NCI-H774 (cell line): ENCODE data around the gene DGLUCY.
A peak's percentile ranks its signal among the peaks of the same experiment; 100 is the strongest.
"Not testable (repeated sequence)": the region's sequence is repeated elsewhere in the genome, so short reads cannot be mapped to it uniquely, and the experiment has no call there.

Experiments used
- DNase-seq: peaks from one replicate; lab custom pipeline; 2025; lab: John Stamatoyannopoulos, UW

DGLUCY gene

DNA sequence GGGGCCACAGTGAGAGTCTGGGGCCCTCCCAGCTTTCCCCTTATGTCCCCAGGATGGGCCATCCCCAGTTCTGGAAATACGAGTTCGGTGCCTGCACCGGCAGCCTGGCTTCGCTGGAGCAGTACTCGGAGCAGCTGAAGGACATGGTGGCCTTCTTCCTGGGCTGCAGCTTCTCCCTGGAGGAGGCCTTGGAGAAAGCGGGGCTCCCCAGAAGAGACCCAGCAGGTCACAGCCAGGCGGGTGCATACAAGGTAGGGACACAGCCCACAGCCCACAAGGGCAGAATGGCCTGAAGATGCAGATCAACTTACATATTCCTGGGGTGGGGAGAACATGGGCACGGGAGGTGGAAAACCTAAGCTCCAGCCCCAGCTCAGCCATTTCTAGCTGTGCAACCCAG lies 56.1 kb downstream of the DGLUCY start:
- no peak for DNase-seq

DNA sequence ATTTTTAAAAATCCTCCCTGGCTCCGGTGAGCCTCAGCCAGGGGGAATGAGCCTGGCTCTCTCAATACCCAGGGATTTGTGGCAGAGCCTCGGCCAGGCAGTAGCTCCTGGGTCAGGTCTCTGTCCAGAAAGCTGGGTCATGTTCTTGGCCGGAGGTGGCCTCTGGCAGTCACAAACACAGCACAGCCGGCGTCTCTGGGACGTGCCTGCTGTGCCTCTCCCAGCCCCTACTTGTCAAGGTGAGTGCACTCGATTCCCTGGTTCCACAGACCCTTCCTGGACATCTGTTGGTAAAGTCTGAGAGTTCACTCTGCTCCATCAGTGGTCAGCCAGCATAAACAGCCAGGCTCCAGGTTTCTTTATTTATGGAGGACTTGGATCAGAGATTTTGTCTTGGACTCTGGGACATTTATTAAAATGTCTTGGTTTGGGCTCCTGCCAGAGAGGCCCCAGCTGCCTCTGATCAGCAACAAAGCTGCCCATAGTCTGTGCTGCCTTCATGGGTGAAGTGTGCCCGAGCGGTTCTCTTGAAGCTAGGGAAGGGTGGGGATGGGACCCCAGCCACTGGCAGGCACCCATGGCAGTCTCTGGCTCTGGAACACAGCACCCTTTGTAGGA lies 56.7 kb downstream of the DGLUCY start:
- DNase-seq, result no peak

DNA sequence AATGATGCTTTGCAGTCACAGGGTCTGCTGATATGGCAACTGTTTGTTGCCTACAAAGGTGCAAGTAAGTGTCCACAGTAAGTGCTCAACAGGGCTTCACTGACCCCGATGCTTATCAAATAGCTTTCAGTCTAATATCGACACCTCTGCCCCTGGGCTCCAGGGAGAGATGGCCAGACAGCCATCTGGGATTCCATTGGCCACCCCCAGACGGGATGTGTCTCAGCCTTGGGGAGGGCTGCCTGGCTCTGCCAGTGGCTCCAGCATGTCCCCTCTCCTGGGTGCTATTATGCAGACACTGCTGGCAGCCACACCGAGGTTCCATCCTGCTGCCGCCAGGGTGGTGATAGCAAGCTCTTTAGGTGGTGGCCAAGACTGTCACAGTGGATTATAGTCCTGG lies 57.4 kb downstream of the DGLUCY start:
- DNase-seq, result no peak

DNA sequence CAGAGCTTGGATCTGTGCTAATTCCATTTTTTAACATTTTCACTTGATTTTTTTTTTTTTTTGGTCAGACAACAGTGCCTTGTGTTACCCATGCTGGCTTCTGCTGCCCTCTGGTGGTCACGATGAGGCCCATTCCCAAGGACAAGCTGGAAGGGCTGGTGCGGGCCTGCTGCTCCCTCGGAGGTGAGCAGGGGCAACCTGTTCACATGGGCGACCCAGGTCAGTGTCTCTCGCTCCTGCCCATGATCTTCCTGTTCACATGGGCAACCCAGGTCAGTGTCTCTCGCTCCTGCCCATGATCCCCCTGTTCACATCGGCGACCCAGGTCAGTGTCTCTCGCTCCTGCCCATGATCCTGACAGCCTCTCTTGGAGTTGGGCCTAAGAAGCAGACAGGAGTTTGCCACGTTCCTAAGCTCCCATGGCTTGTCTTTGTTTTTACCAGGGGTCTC lies 59.4 kb downstream of the DGLUCY start:
- peak; percentile 64 for DNase-seq

DNA sequence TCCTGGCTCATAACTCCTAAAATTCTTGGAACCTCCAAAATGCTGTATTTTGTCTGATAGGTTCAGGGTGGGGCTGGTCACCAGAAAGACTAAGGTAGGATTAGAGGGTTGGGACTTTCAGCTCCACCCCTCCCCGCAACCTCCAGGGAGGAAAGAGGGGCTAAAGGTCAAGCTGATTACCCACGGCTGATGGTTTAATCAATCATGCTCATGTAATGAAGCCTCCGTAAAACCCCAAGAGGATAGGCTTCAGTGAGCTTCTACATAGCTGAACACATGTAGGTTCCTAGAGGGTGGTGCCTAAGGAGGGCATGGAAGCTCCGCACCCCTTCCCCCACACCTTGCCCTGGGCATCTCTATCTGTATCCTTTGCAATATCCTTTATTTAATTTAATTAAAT lies 60.0 kb downstream of the DGLUCY start:
- no peak for DNase-seq

DNA sequence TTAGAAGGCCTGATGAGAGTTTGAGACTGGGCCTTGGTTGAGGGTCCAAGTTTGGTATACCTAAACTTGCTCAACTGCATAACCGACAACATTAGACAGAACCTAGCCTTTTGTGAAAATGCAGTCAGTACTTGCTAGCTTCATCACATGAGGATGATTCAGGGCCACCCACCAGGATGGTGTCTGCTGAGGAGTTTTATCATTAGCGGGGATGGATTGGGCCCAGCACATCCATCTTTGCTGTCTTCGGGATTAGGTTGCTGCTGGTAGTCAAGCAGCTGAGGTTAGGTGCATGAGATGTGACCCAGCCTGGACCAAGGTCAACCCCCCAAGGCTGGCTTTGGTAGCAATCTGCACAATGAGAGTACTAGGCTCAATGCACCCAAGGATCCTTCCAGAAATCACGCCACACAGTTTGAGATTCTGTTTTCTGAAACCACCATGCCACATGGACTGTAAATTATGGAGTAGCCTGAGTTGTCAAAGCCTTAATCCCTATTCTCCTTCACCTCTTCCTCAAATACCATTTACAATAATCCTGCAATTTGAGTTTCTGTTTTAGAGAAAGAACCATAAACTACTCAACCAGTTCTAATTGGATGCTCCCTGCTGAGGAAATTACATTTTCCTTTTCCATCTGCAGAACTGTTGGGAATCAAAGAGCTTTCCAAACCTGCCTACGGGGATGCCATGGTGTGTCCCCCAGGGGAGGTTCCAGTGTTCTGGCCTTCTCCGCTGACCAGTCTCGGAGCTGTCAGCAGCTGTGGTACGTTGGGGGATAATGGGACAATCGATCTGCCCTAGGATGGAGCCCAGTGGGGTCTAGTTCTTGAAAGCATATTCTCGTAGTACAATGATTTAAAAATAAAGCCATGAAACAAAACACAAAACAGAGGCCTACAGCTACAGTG lies 61.7 kb downstream of the DGLUCY start:
- no peak for DNase-seq

DNA sequence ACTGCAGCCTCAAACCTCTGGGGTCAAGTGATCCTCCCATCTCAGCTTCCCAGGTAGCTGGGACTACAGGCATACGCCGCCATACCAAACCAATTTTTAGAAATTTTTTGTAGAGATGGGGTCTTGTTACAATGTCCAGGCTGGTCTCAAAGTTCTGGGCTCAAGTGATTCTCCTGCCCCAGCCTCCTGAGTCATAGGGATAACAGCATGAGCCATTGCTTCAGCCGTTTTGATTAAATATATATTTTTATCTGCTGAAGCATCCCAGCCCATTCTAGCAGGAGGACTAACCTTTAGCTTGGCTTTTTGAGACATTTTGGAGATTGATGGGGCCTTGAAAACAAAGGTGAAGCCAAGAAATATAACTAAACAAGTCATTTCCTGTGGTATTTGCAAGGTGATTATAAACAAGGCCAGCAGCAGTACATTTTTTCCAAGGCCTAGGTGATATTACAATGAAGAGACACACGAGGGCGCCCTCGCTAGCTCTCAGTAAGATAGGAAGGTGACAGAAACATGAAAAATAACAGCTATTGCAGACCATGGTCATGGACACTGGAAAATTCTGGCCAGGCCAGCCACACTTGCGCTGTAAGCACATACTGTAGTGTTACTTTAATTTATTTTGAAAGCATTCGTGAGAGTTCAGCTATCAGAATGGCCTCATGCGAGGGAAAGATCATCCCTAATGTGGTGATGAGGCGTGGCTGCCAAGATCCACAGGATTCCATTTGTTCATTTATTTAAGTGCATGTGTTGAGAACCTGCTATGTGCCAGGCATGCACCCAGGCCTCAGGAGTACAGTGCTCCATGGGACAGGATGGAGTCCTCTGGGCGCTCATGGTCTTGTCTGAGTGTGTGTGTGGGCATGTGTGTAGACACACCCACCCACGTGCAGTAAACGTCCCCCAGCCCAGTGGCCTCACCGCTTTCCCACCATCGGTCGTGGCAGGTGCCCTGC lies 63.5 kb downstream of the DGLUCY start:
- DNase-seq, result peak; percentile 30

DNA sequence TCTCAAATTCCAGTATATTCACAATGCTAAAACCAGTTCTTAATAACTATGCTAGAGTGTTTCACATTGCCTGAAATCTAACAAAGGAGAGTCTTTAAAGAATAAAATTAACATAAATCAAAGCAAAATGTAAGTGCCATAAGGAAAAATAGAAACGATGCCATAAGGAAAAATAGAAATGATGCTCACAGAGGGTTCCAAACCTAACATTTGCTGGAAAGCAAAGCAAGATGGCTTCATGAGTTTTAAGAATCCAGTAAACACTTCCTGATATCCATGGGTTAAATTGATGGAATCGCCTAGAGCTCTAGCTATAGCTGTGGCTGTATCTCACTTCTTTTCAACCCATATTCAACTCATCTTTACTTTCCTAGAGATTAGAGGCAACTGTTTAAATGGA lies 66.7 kb downstream of the DGLUCY start:
- no peak for DNase-seq

DNA sequence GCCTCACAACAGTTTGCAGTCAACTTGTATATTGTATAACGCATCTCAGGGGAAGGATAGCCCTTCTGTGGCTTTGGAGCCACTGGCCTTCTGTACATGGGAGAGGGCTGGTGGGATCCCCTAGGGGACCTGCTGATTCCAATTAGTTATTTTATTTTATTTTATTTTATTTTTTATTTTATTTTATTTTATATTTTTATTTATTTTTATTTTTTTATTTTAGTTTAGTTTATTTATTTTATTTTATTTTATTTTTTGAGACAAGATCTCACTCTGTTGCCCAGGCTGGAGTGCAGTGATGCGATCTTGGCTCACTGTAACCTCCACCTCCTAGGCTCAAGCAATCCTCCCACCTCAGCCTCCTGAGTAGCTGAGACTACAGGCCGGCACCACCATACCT lies 68.9 kb downstream of the DGLUCY start:
- not testable (repeated sequence) for DNase-seq

DNA sequence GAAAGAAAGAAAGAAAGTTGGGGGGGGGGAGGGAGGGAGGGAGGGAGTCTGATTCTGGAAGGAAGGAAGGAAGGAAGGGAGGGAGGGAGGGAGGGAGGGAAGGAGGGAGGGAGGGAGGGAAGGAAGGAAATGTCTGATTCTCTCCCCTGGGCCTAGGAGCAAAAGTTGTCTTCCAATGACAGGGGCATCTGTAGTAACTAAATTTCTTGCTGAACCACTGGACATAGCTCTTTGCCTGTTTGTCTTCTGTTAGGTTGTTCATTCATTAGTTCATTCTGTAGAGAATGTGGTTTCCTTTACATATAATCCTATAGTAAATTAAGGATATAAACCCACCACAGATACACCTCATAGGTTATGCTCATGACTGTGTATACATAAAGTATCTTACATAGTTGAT lies 70.7 kb downstream of the DGLUCY start:
- DNase-seq, result no peak

DNA sequence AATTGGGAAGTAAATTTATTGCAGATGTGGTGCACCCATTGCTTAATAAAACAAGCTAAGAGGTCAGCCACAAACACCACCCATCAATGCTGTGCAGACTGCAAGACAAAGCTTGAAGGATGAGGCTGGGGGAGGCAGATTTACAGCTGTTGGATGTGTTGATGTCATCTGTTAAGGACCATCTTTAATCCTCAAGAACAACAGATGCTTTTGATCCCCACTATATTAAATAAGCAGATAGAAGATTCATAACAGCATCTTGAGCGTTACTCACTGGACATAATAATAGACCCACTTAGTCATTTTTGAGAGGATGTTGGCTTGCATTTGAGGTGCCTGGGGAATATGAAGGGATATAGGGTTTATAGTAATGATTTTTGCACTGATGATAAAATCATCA lies 71.8 kb downstream of the DGLUCY start:
- no peak for DNase-seq

DNA sequence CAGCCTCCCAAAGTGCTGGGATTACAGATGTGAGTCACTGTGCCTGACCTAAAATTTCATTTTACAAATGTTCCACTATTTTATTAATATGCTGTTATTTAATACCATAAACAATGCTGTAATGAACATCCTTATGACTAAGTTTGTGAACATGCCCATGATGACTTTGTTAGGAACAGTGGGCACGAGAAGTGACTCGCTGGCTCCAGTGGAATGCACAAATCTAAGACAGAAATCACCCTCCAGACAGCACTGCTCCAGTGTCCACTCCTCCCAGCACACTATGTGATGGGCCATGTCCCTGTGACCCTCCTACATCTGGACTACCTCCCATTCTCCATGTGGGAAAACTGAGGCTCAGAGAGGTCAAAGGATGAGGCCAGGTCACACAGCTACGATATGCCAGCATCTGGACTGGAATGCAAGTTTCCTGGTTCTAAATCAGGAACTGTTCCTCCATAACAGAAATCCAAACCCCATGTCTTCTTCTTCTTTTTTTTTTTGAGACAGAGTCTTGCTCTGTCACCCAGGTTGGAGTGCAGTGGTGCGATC lies 72.7 kb downstream of the DGLUCY start:
- DNase-seq, result no peak

DNA sequence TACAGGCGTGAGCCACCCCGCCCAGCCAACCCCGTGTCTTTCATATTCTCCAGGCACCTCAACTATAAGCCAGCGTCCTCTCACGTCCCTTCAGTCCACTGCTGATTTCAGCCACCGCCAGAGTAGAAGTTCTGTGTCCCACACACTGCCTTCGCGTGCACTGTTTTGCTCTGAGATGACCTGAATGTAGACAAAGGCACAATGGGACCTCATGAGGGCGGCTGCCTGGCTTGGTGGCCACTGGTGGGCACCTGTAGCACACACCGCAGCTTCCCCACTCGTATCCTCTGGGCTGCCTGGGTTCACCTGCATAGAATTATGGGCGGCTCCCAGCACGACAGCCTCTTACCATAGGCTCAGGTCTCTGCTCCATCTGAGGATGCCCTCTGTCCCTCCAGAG lies 73.4 kb downstream of the DGLUCY start:
- DNase-seq, result no peak

DNA sequence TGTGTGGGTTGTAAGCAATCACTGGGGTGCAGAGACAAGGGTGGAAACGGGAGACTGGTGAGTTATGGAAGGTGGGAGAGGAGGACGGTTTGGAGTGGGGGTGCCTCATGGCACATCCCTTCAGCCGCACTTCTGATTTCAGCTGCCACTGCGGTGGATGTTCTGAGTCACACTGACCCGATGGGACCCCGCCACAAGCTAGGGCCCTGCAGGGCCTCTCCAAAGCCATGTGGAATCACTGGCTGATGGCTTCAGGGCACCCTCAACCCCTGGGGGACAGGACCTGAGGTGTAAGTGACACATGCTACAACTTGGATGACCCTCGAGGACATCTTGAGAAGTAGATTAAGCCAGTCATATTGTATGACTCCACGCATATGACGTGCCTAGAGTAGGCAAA lies 77.0 kb downstream of the DGLUCY start:
- DNase-seq, result no peak

DNA sequence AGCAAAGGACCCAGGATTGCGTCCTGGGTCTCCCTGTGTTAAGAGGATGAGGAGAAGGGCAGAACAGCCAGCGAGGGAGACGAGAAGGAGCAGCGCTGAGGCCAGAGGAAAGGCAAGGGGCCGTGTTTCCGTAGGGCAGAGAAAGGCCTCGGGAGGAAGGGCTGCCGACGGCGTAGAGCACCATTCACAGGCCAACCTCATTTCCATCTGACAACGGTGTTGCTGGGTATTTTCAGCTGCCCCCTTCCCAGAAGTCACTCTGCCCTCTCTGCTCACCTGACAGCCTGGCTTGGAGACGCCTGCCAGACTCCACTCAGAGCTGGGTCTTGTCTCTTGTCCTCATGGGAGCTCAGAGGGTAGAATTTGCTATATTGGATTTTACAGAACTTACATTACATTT lies 79.2 kb downstream of the DGLUCY start:
- DNase-seq, result no peak

DNA sequence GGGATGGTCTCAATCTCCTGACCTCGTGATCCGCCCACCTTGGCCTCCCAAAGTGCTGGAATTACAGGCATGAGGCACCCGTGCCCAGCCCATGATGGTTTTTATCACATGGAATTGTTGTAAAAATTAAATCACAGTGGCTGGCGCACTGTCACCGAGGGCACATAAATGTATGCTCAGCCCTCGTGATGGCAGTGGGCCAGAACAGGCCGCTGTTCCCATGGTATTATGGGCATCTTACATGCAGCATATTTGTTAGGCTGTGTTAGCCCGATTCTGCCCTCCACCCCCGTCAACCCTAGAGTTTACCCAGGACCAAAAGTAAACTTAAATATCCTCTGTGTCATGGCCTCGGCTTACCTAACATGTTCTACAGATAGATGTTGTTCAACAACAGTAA lies 82.0 kb downstream of the DGLUCY start:
- no peak for DNase-seq

DNA sequence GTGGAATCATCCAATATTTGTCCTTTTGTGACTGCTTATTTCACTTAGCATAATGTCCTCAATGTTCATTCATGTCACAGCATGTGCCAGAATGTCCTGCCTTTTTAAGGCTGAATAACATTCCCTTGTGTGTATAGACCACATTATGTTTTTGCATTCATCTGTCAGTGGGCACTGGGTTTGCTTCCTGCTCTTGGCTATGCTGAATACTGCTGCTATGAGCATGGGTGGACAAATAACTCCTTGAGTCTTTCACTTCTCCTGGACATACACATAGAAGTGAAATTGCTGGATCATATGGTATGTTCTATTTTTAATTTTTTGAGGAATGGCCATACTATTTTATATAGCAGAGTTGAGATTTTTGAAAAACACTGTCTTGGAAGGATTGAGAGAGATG lies 83.8 kb downstream of the DGLUCY start:
- DNase-seq, result no peak

DNA sequence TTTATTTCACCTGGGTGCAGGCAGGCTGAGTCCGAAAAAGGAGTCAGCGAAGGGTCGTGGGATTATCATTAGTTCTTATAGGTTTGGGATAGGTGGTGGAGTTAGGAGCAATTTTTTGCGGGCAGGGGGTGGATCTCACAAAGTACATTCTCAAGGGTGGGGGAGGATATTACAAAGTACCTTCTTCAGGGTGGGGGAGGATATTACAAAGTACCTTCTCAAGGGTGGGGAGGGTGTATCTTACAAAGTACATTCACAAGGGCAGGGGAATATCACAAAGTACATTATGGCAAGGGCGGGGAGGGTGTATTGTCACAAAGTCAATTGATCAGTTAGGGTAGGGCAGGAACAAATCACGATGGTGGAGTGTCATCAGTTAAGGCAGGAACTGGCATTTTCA lies 86.9 kb downstream of the DGLUCY start:
- DNase-seq, result not testable (repeated sequence)

DNA sequence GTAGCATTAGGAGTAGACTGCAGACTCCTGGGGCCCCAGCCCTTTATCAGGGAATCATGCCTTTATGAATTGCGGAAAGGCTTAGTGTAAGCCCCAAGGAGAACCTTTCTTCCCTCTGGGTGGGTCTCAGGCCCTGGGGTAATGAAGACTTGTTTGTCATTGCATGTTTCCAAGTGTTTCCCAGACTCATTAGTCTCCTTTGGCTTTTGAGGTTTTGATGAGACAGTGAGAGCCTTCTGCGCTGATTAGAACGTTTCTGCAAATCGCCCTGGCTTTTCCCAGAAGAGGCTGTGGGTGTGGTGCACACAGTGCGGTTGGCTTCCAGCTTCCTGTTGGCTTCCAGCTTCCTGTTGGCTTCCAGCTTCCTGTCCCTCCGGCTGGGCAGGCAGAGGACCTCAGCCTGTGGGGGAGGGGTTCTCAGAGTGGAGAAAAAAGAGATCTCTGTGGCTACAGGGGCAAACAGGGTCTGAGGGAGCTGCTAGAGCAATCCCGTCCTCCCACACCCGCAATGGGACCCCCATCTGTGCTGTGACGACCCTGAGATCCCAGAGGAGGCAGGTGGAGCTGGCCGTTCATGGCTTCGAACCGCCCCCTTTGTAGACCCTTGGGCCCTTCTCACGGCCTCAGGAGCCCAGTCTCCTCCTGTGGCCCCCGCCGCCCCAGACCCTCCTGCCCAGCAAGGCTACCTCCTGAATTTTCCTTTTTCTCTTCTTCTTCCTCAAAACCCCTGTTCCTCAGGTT lies 88.5 kb downstream of the DGLUCY start:
- DNase-seq, result no peak

DNA sequence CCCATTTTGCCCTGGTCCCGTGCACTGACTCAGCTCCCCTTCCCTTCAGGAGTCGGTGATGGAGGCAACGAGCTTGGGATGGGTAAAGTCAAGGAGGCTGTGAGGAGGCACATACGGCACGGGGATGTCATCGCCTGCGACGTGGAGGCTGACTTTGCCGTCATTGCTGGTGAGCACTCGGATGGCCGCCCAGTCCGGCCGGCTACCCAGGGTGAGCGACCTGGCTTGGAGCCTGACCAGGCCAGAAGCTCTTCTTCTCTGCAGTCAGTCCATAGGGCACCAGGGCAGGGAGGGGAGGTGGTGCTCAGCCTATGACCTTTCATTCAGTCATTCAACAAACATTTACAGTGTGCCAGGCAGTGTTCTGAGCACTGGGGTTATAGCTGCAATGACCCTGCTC lies 90.8 kb downstream of the DGLUCY start:
- DNase-seq, result no peak

DNA sequence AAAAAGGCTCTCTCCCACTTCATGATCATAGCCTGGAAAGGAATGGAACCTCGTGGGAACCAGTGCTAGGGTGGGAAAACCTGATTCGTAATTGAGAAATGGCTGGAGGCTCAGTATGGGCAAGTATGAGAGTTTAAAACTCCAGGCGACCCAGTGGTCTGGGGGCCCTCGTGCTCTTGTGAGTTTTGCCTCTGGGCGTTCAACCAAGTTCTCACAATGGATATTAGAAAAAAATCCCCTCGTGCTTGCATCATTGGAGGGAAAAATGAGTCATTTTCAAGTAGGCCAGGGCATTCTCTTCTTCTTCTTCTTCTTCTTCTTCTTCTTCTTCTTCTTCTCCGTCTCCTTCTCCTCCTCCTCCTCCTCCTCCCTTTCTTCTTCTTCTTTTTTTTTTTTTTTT lies 91.6 kb downstream of the DGLUCY start:
- no peak for DNase-seq
